Measurements from ENCODE around the gene NDUFA13. TPM values are rescaled to one million over a fixed set of nuclear protein-coding genes. Genes with fewer than 3 reads are reported as not detected.

The NDUFA13 gene
- polyA plus RNA-seq, 3 donors, result 169 to 404 (median 248) TPM

Other genes starting within 250 kb of the NDUFA13 start
- gene TM6SF2, start 242.9 kb upstream of the NDUFA13 start, polyA plus RNA-seq, result under 1 TPM in 2 of 3 donors, not detected in 1; 0.14 to 0.46 TPM
- 10 to 100 TPM; 19.8 to 23.2 (median 22.2) TPM for gene SUGP1, start 195.7 kb upstream of the NDUFA13 start, polyA plus RNA-seq
- 10 to 100 TPM; 15.2 to 19.5 (median 16.1) TPM for gene MAU2, start 195.4 kb upstream of the NDUFA13 start, polyA plus RNA-seq
- 10 to 100 TPM; 12.6 to 33.8 (median 24.9) TPM for gene GATAD2A, start 110.5 kb upstream of the NDUFA13 start, polyA plus RNA-seq
- gene TSSK6, start 677 bp upstream of the NDUFA13 start, polyA plus RNA-seq, result 1 to 10 TPM in 2 of 3 donors, under 1 TPM in 1; 0.82 to 1.2 (median 1.1) TPM
- 1 to 10 TPM; 3.7 to 4.9 (median 4.5) TPM for gene YJEFN3, start 12.7 kb downstream of the NDUFA13 start, polyA plus RNA-seq
- under 1 TPM in 2 of 3 donors, not detected in 1; 0.03 to 0.49 TPM for gene CILP2, start 22.0 kb downstream of the NDUFA13 start, polyA plus RNA-seq
- gene PBX4, start 102.5 kb downstream of the NDUFA13 start, polyA plus RNA-seq, result 1 to 10 TPM in 1 of 3 donors, under 1 TPM in 2; 0.34 to 1.6 (median 0.86) TPM
- gene LPAR2, start 112.0 kb downstream of the NDUFA13 start, polyA plus RNA-seq, result 10 to 100 TPM in 2 of 3 donors, 1 to 10 TPM in 1; 3.0 to 18.4 (median 12.6) TPM
- 10 to 100 TPM in 1 of 3 donors, 1 to 10 TPM in 2; 4.9 to 10.7 (median 6.6) TPM for gene GMIP, start 127.4 kb downstream of the NDUFA13 start, polyA plus RNA-seq
- 10 to 100 TPM; 14.5 to 30.3 (median 24.5) TPM for gene ATP13A1, start 147.5 kb downstream of the NDUFA13 start, polyA plus RNA-seq
- gene ZNF101, start 152.6 kb downstream of the NDUFA13 start, polyA plus RNA-seq, result 1 to 10 TPM; 2.9 to 5.1 (median 3.1) TPM
- gene ZNF14, start 216.9 kb downstream of the NDUFA13 start, polyA plus RNA-seq, result 1 to 10 TPM; 1.3 to 2.2 (median 1.8) TPM

All from adipose tissue (tissue), 3 donors.